Mesodermal cell (in vitro differentiated cells): ENCODE results near the gene PWWP3B. TPM values are rescaled to one million over a fixed set of nuclear protein-coding genes. Genes with fewer than 3 reads are reported as not detected.
A peak's percentile ranks its signal among the peaks of the same experiment; 100 is the strongest.

Experiments
- H3K27ac ChIP-seq: 2 replicates; pipeline ENCODE4 v1.7.0; 2013; ENCODE audit warnings: mild to moderate bottlenecking, low read depth, low read length, moderate library complexity; ENCODE audit not compliant: severe bottlenecking
- H3K36me3 ChIP-seq: 2 replicates; pipeline ENCODE4 v1.7.1; 2013; ENCODE audit warnings: mild to moderate bottlenecking, low read length, moderate library complexity; ENCODE audit not compliant: control insufficient read depth, insufficient read depth
- H3K4me1 ChIP-seq: one replicate; pipeline ENCODE4 v1.7.1; 2013; ENCODE audit warnings: mild to moderate bottlenecking, low read length; ENCODE audit not compliant: insufficient read depth, control insufficient read depth, poor library complexity, severe bottlenecking
- H3K4me3 ChIP-seq: 2 replicates; pipeline ENCODE4 v1.7.0; 2013; ENCODE audit warnings: low read length, control low read depth, mild to moderate bottlenecking; ENCODE audit not compliant: insufficient read depth, poor library complexity, severe bottlenecking; ENCODE audit errors: extremely low read depth
- H3K9me3 ChIP-seq: 2 replicates; pipeline ENCODE4 v1.7.1; 2013; ENCODE audit warnings: mild to moderate bottlenecking, low read length, moderate library complexity; ENCODE audit not compliant: control insufficient read depth
- WGBS, 2 experiments: methylation state at CpG; one replicate each; pipeline ENCODE4 v1.1.5; 2013; ENCODE audit warnings: missing lambda C conversion rate in 2 of 2; ENCODE audit not compliant: insufficient coverage in 2 of 2; 5-methylcytosine and 5-hydroxymethylcytosine counted together
- polyA plus RNA-seq, 2 experiments: library from polyadenylated mRNA; stranded (reverse); fragments of 50-300 nt; gene quantifications; one replicate each; pipeline ENCODE4 v1.2.3, GENCODE V29; 2013

Gene PWWP3B
- polyA plus RNA-seq (2013, experiment 1 of 2), result 3.8 TPM
- 4.2 TPM for polyA plus RNA-seq (2013, experiment 2 of 2)

DNA sequence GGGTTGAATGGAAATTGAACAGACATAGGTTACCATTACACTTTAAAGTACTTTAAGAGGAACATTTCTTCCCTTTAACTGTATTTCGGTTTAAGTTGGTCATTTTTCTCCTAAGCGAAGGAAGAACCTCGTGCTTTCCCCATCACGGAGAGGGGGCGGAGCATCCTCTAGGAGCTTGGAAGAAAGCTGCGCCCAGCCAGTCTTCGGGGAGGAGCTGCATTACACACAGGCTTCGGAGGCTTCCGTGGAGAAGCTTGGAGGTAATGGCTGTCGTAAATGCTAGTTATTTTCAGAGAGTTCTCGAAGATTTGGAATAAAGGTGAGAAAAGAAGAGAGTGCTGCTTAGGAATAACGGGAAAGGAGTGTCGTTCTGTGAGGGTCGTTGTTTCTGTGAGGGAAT is at the start of gene PWWP3B:
Gene PWWP3B (plus strand): TSS at position 199 of the 400 bp plus-strand sequence. CDS start 37,128 bp downstream, outside the sequence.
- Histone ChIP-seq H3K27ac (no peak within 1 kb of the TSS), H3K36me3 (no peaks in the 10 kb centered on the region), H3K9me3 (no peaks in the 10 kb centered on the region), H3K4me1 (no peaks in the 10 kb centered on the region), H3K4me3 (peak within 1 kb of the TSS; percentile 14)
- 24 to 29% methylated on average over 2 to 4 of the region's 14 CpGs for WGBS, 2 experiments

DNA sequence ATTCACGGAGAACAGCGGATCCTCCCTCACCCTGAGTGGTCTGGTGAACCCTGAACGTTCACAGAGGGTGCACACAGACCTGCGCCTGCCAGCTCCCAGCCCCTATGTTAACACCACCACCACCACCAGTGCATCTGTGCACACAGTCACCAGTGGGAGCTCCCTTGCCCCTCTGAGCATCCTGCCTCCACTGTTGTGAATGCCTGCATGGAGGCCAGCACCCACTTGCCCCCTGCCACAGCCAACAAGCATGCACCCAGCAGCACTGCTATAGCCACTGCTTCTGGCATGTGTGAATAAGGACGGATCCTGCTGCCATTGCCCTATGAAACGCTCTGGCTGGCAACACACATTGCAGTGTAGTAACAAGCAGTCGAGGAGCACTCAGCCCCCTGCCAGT is 29.1 kb upstream of the PWWP3B start:
- H3K27ac ChIP-seq, result no peak overlapping the region
- 83 to 93% methylated on average over 1 to 2 of the region's 7 CpGs for WGBS, 2 experiments
- H3K4me3 ChIP-seq, result no peak overlapping the region
- H3K4me1 ChIP-seq, result no peaks in the 10 kb centered on the region
- no peaks in the 10 kb centered on the region for H3K36me3 ChIP-seq
- H3K9me3 ChIP-seq, result no peaks in the 10 kb centered on the region

DNA sequence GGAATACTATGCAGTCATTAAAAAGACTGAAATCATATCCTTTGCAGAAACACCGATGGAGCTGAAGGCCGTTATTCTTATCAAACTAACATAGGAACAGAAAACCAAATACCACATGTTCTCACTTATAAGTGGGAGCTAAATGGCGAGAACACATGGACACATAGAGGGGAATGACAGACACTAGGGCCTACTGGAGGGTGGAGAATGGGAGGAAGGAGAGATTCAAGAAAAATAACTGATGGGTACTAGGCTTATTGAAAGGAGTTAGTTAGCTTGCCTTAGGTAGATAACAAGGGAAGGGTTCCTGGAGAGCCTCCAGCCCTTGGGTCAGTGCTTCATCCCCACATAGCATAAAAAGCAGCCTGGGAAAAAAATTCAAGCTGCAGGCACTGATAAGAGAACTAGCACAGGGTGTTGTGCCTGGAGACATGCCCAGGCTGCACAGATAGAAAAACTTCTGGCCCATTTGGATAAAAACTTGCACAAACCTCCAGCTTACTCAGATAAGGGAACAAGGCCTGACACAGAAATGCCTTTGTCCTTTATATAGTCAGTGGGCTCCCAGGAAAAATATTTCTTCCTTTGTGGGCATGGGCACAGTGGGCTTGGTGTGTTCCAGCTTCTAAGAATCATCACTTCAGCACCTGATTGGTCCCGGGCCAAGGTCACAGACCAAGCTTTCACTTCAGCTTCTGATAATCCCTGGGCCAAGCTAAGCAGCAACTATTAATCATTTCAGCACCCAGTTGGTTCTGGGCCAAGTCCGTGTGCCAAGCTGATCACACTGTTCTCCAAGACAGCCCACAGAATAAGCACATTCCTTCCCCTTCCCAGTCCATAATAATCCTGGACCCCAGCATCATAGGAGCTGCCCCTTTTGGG is 23.1 kb upstream of the PWWP3B start:
- no peaks in the 10 kb centered on the region for H3K4me1 ChIP-seq
- H3K27ac ChIP-seq, result no peak overlapping the region
- 40 to 100% methylated on average over 1 of the region's 5 CpGs for WGBS, 2 experiments
- H3K36me3 ChIP-seq, result no peaks in the 10 kb centered on the region
- no peak overlapping the region for H3K4me3 ChIP-seq
- H3K9me3 ChIP-seq, result no peaks in the 10 kb centered on the region

- no peaks in the 10 kb centered on the region for H3K4me1 ChIP-seq
- no peak overlapping the region for H3K27ac ChIP-seq
- WGBS, 2 experiments, result no CpG with 5 or more reads among the region's 2 CpGs
- no peaks in the 10 kb centered on the region for H3K9me3 ChIP-seq
- H3K36me3 ChIP-seq, result no peaks in the 10 kb centered on the region
- H3K4me3 ChIP-seq, result no peak overlapping the region
Observed at GRCh38 chrX:106150701-106151100, 17.4 kb upstream of the PWWP3B start.

DNA sequence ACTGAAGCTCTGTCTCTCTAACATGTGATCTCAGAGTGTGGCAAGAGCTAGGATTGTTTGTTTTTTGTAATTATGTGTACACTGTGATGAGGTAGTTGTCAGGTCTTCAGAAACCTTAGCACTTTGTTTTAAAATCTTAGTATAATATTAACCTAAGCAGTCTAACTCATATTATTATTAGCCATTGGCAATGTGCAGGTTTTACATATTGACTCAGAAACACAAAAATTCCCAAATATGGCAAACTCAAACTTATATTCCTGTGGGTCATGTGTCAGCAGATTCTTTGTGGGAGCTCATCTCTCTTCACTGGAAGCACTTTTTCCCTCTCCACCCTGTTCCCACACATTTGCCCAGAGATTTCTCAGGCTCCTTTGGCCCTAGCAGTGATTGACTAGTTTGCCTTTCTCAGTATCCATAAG is 8.2 kb upstream of the PWWP3B start:
- no peaks in the 10 kb centered on the region for H3K36me3 ChIP-seq
- H3K4me3 ChIP-seq, result no peak overlapping the region
- no peaks in the 10 kb centered on the region for H3K4me1 ChIP-seq
- no peaks in the 10 kb centered on the region for H3K9me3 ChIP-seq
- H3K27ac ChIP-seq, result no peak overlapping the region

DNA sequence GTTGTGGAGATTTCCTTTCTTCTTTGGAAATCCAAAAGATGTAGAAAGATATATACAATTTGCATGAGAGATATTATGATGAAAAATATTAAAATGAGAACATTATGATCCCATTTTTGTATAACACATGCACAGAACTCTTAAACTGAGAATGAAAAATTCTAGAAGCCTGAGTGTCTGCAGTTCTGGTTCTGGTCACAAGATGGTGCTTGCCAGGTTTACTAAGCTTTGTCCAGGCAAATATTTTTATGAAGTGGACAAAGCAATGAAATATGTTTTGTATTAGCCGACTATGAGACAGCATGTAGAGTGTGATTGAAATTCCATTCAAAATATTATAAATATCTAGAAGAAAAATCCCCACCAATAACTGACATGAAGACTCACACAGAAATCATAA is 2.2 kb downstream of the PWWP3B start:
- no peaks in the 10 kb centered on the region for H3K9me3 ChIP-seq
- H3K36me3 ChIP-seq, result no peaks in the 10 kb centered on the region
- H3K27ac ChIP-seq, result no peak overlapping the region
- WGBS, 2 experiments, result no CpG with 5 or more reads among the region's 1 CpG
- H3K4me1 ChIP-seq, result no peaks in the 10 kb centered on the region
- H3K4me3 ChIP-seq, result no peak overlapping the region

GRCh38 chrX:106171293-106171820 is 3.3 kb downstream of the PWWP3B start:
- Histone ChIP-seq H3K4me1 (no peaks in the 10 kb centered on the region), H3K36me3 (no peaks in the 10 kb centered on the region), H3K27ac (no peak overlapping the region), H3K4me3 (no peak overlapping the region), H3K9me3 (no peaks in the 10 kb centered on the region)
- 100% methylated on average over 2 of the region's 3 CpGs; no CpG with 5 or more reads in 1 of the 2 experiments for WGBS, 2 experiments

- 5 to 48% methylated on average over 2 to 4 of the region's 22 CpGs for WGBS, 2 experiments
- H3K9me3 ChIP-seq, result no peaks in the 10 kb centered on the region
- H3K4me1 ChIP-seq, result no peaks in the 10 kb centered on the region
- no peak overlapping the region for H3K27ac ChIP-seq
- H3K4me3 ChIP-seq, result peak overlapping the region; percentile 24
- H3K36me3 ChIP-seq, result no peaks in the 10 kb centered on the region
Observed at GRCh38 chrX:106177106-106177981, 9.2 kb downstream of the PWWP3B start.

DNA sequence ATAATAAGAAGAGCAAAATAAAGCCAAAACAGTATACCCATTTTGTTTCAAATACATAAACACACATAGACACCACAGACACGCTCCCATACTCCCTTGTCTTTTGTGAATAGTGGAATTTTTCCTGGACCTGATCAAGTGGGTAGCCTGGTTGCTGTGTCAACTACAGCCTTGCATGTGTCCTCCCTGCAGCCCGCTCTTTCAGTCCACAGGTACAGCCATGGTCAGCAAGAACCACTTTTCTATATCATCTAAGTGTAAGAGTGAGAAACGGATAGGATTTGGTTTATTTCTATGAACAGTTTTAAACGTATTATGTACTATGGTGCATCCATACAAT is 9.8 kb downstream of the PWWP3B start:
- no peaks in the 10 kb centered on the region for H3K9me3 ChIP-seq
- H3K36me3 ChIP-seq, result no peaks in the 10 kb centered on the region
- H3K4me3 ChIP-seq, result no peak overlapping the region
- no peak overlapping the region for H3K27ac ChIP-seq
- WGBS, 2 experiments, result 80 to 100% methylated on average over 1 of the region's 4 CpGs
- no peaks in the 10 kb centered on the region for H3K4me1 ChIP-seq

DNA sequence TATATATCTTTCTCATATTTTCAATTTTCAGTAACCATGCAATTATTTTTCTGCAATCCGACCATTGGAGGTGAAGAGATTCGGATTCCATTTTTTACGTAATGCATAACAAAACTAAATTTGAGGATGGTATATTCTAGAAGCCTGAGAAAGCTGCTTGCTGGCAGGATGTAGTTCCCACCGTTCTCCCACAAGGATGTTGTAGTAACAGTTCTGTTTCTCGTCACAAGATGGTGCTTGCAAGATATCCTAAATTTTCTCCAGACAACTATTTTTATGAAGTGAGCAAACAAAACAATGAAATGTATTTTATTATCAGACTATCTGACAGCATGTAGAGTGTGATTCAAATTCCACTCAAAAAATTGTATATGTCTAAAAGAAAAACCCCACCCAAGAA is 10.7 kb downstream of the PWWP3B start:
- no peaks in the 10 kb centered on the region for H3K9me3 ChIP-seq

More for the DNA sequence above, 10.7 kb downstream of the PWWP3B start:
- H3K27ac ChIP-seq, result no peak overlapping the region
- H3K36me3 ChIP-seq, result no peaks in the 10 kb centered on the region
- no CpG with 5 or more reads among the region's 5 CpGs for WGBS, 2 experiments
- no peak overlapping the region for H3K4me3 ChIP-seq
- no peaks in the 10 kb centered on the region for H3K4me1 ChIP-seq
